B cell (primary cell): Measurements from ENCODE around the gene LENG1. TPM values are rescaled to one million over a fixed set of nuclear protein-coding genes. Genes with fewer than 3 reads are reported as not detected.

ENCODE experiments used
- ATAC-seq: fragments of 200-7000 bp; cut with Tn5 transposase; one replicate; pipeline ENCODE4 v1.10.0; 2021; ENCODE audit warnings: low read depth, mild to moderate bottlenecking, moderate number of reproducible peaks, moderate library complexity
- CTCF ChIA-PET: fragments of 350-600 bp; sonication (Branson Sonifier 250); formaldehyde crosslinking; loops from one replicate; lab custom pipeline; 2021; ENCODE audit warnings: antibody characterized with exemption, inconsistent platforms; lab: Charles Lee
- POLR2A ChIA-PET: fragments of 350-600 bp; sonication (Branson Sonifier 250); formaldehyde crosslinking; loops from one replicate; lab custom pipeline; 2021; ENCODE audit warnings: antibody characterized with exemption; lab: Charles Lee
- DNase-seq: peaks from one replicate; pipeline ENCODE4 v3.0.0; 2013
- H2AFZ ChIP-seq: 2 replicates; pipeline ENCODE4 v1.6.1; 2012; ENCODE audit warnings: mild to moderate bottlenecking, low read depth, low read length; ENCODE audit not compliant: insufficient read depth, poor library complexity, severe bottlenecking
- H3K27ac ChIP-seq, 2 donors: 1 replicate in 1 of 2; 2 replicates in 1 of 2; pipeline ENCODE4 v1.5.1; 2012 to 2013; ENCODE audit warnings: low read length in 2 of 2, mild to moderate bottlenecking in 2 of 2, moderate library complexity in 1 of 2
- H3K27me3 ChIP-seq, 4 experiments: fragments of 200-600 bp in 1 of 4; sonication (generic) in 1 of 4; replicated peaks in 1 of 4; 1 replicate in 2 of 4; 2 replicates in 2 of 4; pipeline versions ENCODE4 v1.6.1 to v1.7.0; 2013 to 2016; ENCODE audit warnings: low read length in 3 of 4, mild to moderate bottlenecking in 2 of 4, mixed read lengths in 1 of 4, moderate library complexity in 1 of 4; ENCODE audit not compliant: insufficient read depth in 4 of 4, control insufficient read depth in 3 of 4; ENCODE audit errors: control extremely low read depth in 1 of 4
- H3K36me3 ChIP-seq, 2 experiments: replicated peaks in 1 of 2; 1 replicate in 1 of 2; 2 replicates in 1 of 2; pipeline versions ENCODE4 v1.6.1 to v1.7.1; 2013; ENCODE audit warnings: low read length in 1 of 2; ENCODE audit not compliant: insufficient read depth in 2 of 2, control insufficient read depth in 1 of 2; ENCODE audit errors: control extremely low read depth in 1 of 2, extremely low read depth in 1 of 2
- H3K4me1 ChIP-seq, 2 donors: fragments of 200-600 bp in 1 of 2; sonication (generic) in 1 of 2; 1 replicate in 1 of 2; 2 replicates in 1 of 2; pipeline versions ENCODE4 v1.5.1 to v1.6.1; 2013 to 2017; ENCODE audit warnings: low read length in 2 of 2; ENCODE audit not compliant: control insufficient read depth in 2 of 2, insufficient read depth in 2 of 2
- H3K4me2 ChIP-seq: replicated peaks from 2 replicates; pipeline ENCODE3; 2012; ENCODE audit warnings: mild to moderate bottlenecking, low read depth, low read length; ENCODE audit not compliant: poor library complexity, severe bottlenecking
- H3K4me3 ChIP-seq, 5 experiments: fragments of 200-600 bp in 1 of 5; sonication (generic) in 1 of 5; 1 replicate in 3 of 5; 2 replicates in 2 of 5; pipeline versions ENCODE4 v1.5.1 to v1.7.0; 2011 to 2016; ENCODE audit warnings: low read length in 4 of 5, mild to moderate bottlenecking in 4 of 5, low read depth in 2 of 5, control low read depth in 1 of 5, moderate library complexity in 1 of 5; ENCODE audit not compliant: insufficient read depth in 1 of 5; ENCODE audit errors: control extremely low read depth in 1 of 5, extremely low read depth in 1 of 5
- H3K79me2 ChIP-seq: fragments of 200-600 bp; sonication (generic); one replicate; pipeline ENCODE4 v1.6.0; 2016; ENCODE audit warnings: low read length; ENCODE audit not compliant: control insufficient read depth, insufficient read depth
- H3K9ac ChIP-seq: fragments of 200-600 bp; sonication (generic); 2 replicates; pipeline ENCODE4 v1.6.1; 2017; ENCODE audit warnings: mild to moderate bottlenecking, low read length, moderate library complexity
- H3K9me3 ChIP-seq, 3 donors: one replicate each; pipeline versions ENCODE4 v1.6.1 to v1.7.1; 2013; ENCODE audit warnings: low read length in 2 of 3; ENCODE audit not compliant: control insufficient read depth in 2 of 3, insufficient read depth in 1 of 3; ENCODE audit errors: control extremely low read depth in 1 of 3
- H4K20me1 ChIP-seq: 2 replicates; pipeline ENCODE4 v1.6.0; 2012; ENCODE audit warnings: mild to moderate bottlenecking, low read length; ENCODE audit not compliant: insufficient read depth, control insufficient read depth, poor library complexity, severe bottlenecking
- H3K27ac Mint-ChIP-seq: one replicate; pipeline ENCODE4 v1.8.0; 2021; ENCODE audit warnings: mixed read lengths
- H3K27me3 Mint-ChIP-seq: one replicate; pipeline ENCODE4 v1.8.0; 2021; ENCODE audit warnings: mixed read lengths
- H3K4me1 Mint-ChIP-seq: one replicate; pipeline ENCODE4 v1.8.0; 2021; ENCODE audit warnings: mixed read lengths
- H3K4me3 Mint-ChIP-seq: one replicate; pipeline ENCODE4 v1.8.0; 2021; ENCODE audit warnings: mixed read lengths
- H3K9me3 Mint-ChIP-seq: one replicate; pipeline ENCODE4 v1.8.0; 2022; ENCODE audit warnings: mixed read lengths; ENCODE audit not compliant: insufficient read depth
- CTCF ChIP-seq: fragments of 200-600 bp; IDR thresholded peaks from one replicate; pipeline ENCODE4 v1.8.0; 2022; ENCODE audit warnings: antibody characterized with exemption, mild to moderate bottlenecking
- EZH2 ChIP-seq: IDR thresholded peaks from 2 replicates; pipeline ENCODE4 v1.6.1; 2012; ENCODE audit warnings: borderline replicate concordance, low read depth, mild to moderate bottlenecking, moderate library complexity, low read length; ENCODE audit not compliant: insufficient read depth, poor library complexity, severe bottlenecking
- WGBS: methylation state at CpG from one replicate; pipeline ENCODE4 v1.1.5; 2013; ENCODE audit warnings: missing lambda C conversion rate; ENCODE audit not compliant: insufficient coverage; 5-methylcytosine and 5-hydroxymethylcytosine counted together
- intact Hi-C: fragments of 100-400 bp; cut with micrococcal nuclease; formaldehyde crosslinking; loops from one replicate; pipeline ENCODE4 v1.10.0; 2022
- polyA plus RNA-seq: library from polyadenylated mRNA; depleted of rRNA; stranded (reverse); fragments of >200 nt; gene quantifications from 2 replicates; pipeline ENCODE4 v1.2.3, GENCODE V29; 2012
- total RNA-seq, 2 donors: library from RNA; stranded (reverse); fragments of 120-200 nt in 1 of 2; gene quantifications; 1 replicate in 1 of 2; 2 replicates in 1 of 2; pipeline versions ENCODE4 v1.2.3 to v1.2.4, GENCODE V29; 2013 to 2022

LENG1 gene
- total and polyA plus RNA-seq, 2 donors (not counting 1 experiment from before 2014, with no cell fraction given): 9.2 to 16.5 TPM

GRCh38 chr19:54152878-54153524 is 6.5 kb downstream of the LENG1 start:
- Histone ChIP-seq H2AFZ (no peak overlapping the region), H3K36me3 (peaks cover 2 to 80% of the 10 kb centered on the region in 2 experiments), H4K20me1 (peaks cover 76% of the 10 kb centered on the region), H3K9me3 (no peaks in the 10 kb centered on the region), H3K4me2 (no peak overlapping the region), H3K9ac (no peak overlapping the region), H3K4me1 (peaks cover 0 to 1% of the 10 kb centered on the region in 2 donors), H3K4me3 (no peak overlapping the region), H3K27me3 (no peaks in the 10 kb centered on the region), H3K79me2 (peaks cover 9% of the 10 kb centered on the region), H3K27ac (no peak overlapping the region)
- no peak overlapping the region for H3K4me3 Mint-ChIP-seq
- intact Hi-C loops: no loop called here
- CTCF ChIA-PET: no interaction called here
- POLR2A ChIA-PET: interaction anchor here (0.6 kb wide), 1 partner anchor 275 kb away, joined by 4 read pairs; no protein-coding TSS in a partner anchor
- H3K27ac Mint-ChIP-seq: no peak overlapping the region
- no peak for ATAC-seq
- WGBS: 96% methylated on average over 16 of the region's 25 CpGs
- no peak for TF ChIP-seq EZH2
- TF ChIP-seq CTCF: no peak
- no peaks in the 10 kb centered on the region for H3K9me3 Mint-ChIP-seq
- H3K4me1 Mint-ChIP-seq: peaks cover 4% of the 10 kb centered on the region
- no peaks in the 10 kb centered on the region for H3K27me3 Mint-ChIP-seq
- no peak for DNase-seq

GRCh38 chr19:54152267-54152666 is 7.3 kb downstream of the LENG1 start:
- DNase-seq (no peak), ATAC-seq (no peak)
- Mint-ChIP-seq H3K9me3 (no peaks in the 10 kb centered on the region), H3K27me3 (no peaks in the 10 kb centered on the region), H3K4me1 (peaks cover 4% of the 10 kb centered on the region), H3K4me3 (no peak overlapping the region), H3K27ac (no peak overlapping the region)
- Histone ChIP-seq H2AFZ (no peak overlapping the region), H3K4me2 (no peak overlapping the region), H3K36me3 (peaks cover 2 to 80% of the 10 kb centered on the region in 2 experiments), H3K4me3 (no peak overlapping the region), H3K79me2 (peaks cover 4% of the 10 kb centered on the region), H3K4me1 (no peaks in the 10 kb centered on the region), H4K20me1 (peaks cover 80% of the 10 kb centered on the region), H3K9me3 (no peaks in the 10 kb centered on the region), H3K27me3 (no peaks in the 10 kb centered on the region), H3K9ac (no peak overlapping the region), H3K27ac (no peak overlapping the region)
- TF ChIP-seq EZH2: no peak
- TF ChIP-seq CTCF: no peak
- ChIA-PET CTCF (no interaction called here), POLR2A (no interaction called here)
- 100% methylated on average over 12 of the region's 12 CpGs for WGBS
- intact Hi-C loops: no loop called here
